ACC112 (cell line): ENCODE measurements around the gene TMEM63A.

Source experiments
- H2AFZ ChIP-seq: fragments of 200-600 bp; sonication (generic); one replicate; pipeline ENCODE4 v1.6.0; 2017; ENCODE audit warnings: antibody characterized with exemption, low read length; ENCODE audit not compliant: unreplicated experiment
- H3K27ac ChIP-seq: fragments of 200-600 bp; sonication (generic); 2 replicates; pipeline ENCODE4 v1.5.1; 2014; ENCODE audit warnings: low read depth, mild to moderate bottlenecking, antibody characterized with exemption, low read length, moderate library complexity
- H3K27me3 ChIP-seq: fragments of 200-600 bp; sonication (generic); 2 replicates; pipeline ENCODE4 v1.6.1; 2014; ENCODE audit warnings: mild to moderate bottlenecking, antibody characterized with exemption, low read length, moderate library complexity, mixed read lengths; ENCODE audit not compliant: insufficient read depth
- H3K36me3 ChIP-seq: fragments of 200-600 bp; sonication (generic); 2 replicates; pipeline ENCODE4 v1.6.1; 2016; ENCODE audit warnings: mild to moderate bottlenecking, antibody characterized with exemption, low read length, moderate library complexity, mixed read lengths; ENCODE audit not compliant: insufficient read depth
- H3K4me1 ChIP-seq: fragments of 200-600 bp; sonication (generic); one replicate; pipeline ENCODE4 v1.6.1; 2016; ENCODE audit warnings: low read length, mixed read lengths; ENCODE audit not compliant: insufficient read depth, unreplicated experiment, control insufficient read depth
- H3K4me3 ChIP-seq: fragments of 200-600 bp; sonication (generic); 2 replicates; pipeline ENCODE4 v1.5.1; 2014; ENCODE audit warnings: mild to moderate bottlenecking, low read depth, low read length
- H3K79me2 ChIP-seq: fragments of 200-600 bp; sonication (generic); one replicate; pipeline ENCODE4 v1.6.0; 2016; ENCODE audit warnings: low read length; ENCODE audit not compliant: control insufficient read depth, unreplicated experiment, insufficient read depth

The TMEM63A gene

GRCh38 chr1:225865514-225865913 lies 16.7 kb downstream of the TMEM63A start:
- peaks cover 26% of the 10 kb centered on the region for H3K4me1 ChIP-seq
- H3K27me3 ChIP-seq: no peaks in the 10 kb centered on the region
- H3K36me3 ChIP-seq: peaks cover 26% of the 10 kb centered on the region; the same call in 1 of the 2 replicates
- H3K4me3 ChIP-seq: no peak overlapping the region
- H3K79me2 ChIP-seq: no peaks in the 10 kb centered on the region
- no peak overlapping the region for H2AFZ ChIP-seq
- H3K27ac ChIP-seq: peak overlapping the region; percentile 48; the same call in 1 of the 2 replicates

- peaks cover 26% of the 10 kb centered on the region for H3K4me1 ChIP-seq
- no peak overlapping the region for H2AFZ ChIP-seq
- no peaks in the 10 kb centered on the region for H3K27me3 ChIP-seq
- no peak overlapping the region for H3K27ac ChIP-seq
- H3K36me3 ChIP-seq: peaks cover 25% of the 10 kb centered on the region; the same call in 1 of the 2 replicates
- H3K79me2 ChIP-seq: no peaks in the 10 kb centered on the region
- no peak overlapping the region for H3K4me3 ChIP-seq
Measured at GRCh38 chr1:225863167-225863566, 19.0 kb downstream of the TMEM63A start.

GRCh38 chr1:225862581-225862950 lies 19.6 kb downstream of the TMEM63A start:
- H3K36me3 ChIP-seq: peaks cover 25% of the 10 kb centered on the region; the same call in 1 of the 2 replicates

GRCh38 chr1:225861834-225862580 lies 20.2 kb downstream of the TMEM63A start:
- Histone ChIP-seq H3K27me3 (no peaks in the 10 kb centered on the region), H3K79me2 (no peaks in the 10 kb centered on the region), H3K36me3 (peaks cover 25% of the 10 kb centered on the region; the same call in 1 of the 2 replicates)

More at GRCh38 chr1:225862581-225862950, 19.6 kb downstream of the TMEM63A start:
- H3K27me3 ChIP-seq: no peaks in the 10 kb centered on the region
- no peaks in the 10 kb centered on the region for H3K79me2 ChIP-seq
- no peak overlapping the region for H3K4me3 ChIP-seq
- no peak overlapping the region for H2AFZ ChIP-seq
- H3K4me1 ChIP-seq: peaks cover 26% of the 10 kb centered on the region
- H3K27ac ChIP-seq: no peak overlapping the region

GRCh38 chr1:225860876-225861441 lies 21.2 kb downstream of the TMEM63A start:
- Histone ChIP-seq H2AFZ (no peak overlapping the region), H3K79me2 (no peaks in the 10 kb centered on the region), H3K27me3 (no peaks in the 10 kb centered on the region), H3K27ac (no peak overlapping the region), H3K4me3 (no peak overlapping the region), H3K36me3 (peaks cover 25% of the 10 kb centered on the region; the same call in 1 of the 2 replicates), H3K4me1 (peaks cover 15% of the 10 kb centered on the region)

More at GRCh38 chr1:225861834-225862580, 20.2 kb downstream of the TMEM63A start:
- Histone ChIP-seq H3K27ac (no peak overlapping the region), H3K4me3 (no peak overlapping the region), H3K4me1 (peaks cover 25% of the 10 kb centered on the region), H2AFZ (no peak overlapping the region)

GRCh38 chr1:225860107-225860506 lies 22.1 kb downstream of the TMEM63A start:
- Histone ChIP-seq H3K27me3 (no peaks in the 10 kb centered on the region), H3K4me3 (no peak overlapping the region), H3K27ac (no peak overlapping the region), H3K4me1 (peaks cover 9% of the 10 kb centered on the region), H2AFZ (no peak overlapping the region), H3K36me3 (peaks cover 20% of the 10 kb centered on the region; the same call in 1 of the 2 replicates), H3K79me2 (no peaks in the 10 kb centered on the region)

GRCh38 chr1:225859151-225859550 lies 23.0 kb downstream of the TMEM63A start:
- Histone ChIP-seq H3K27me3 (no peaks in the 10 kb centered on the region), H3K27ac (no peak overlapping the region)

GRCh38 chr1:225857256-225857655 lies 24.9 kb downstream of the TMEM63A start:
- Histone ChIP-seq H3K4me1 (no peaks in the 10 kb centered on the region), H3K4me3 (no peak overlapping the region), H3K27me3 (no peaks in the 10 kb centered on the region), H3K79me2 (no peaks in the 10 kb centered on the region), H3K27ac (no peak overlapping the region), H3K36me3 (peaks cover 19% of the 10 kb centered on the region; the same call in 1 of the 2 replicates), H2AFZ (no peak overlapping the region)

More at GRCh38 chr1:225859151-225859550, 23.0 kb downstream of the TMEM63A start:
- no peak overlapping the region for H3K4me3 ChIP-seq
- H2AFZ ChIP-seq: no peak overlapping the region
- H3K4me1 ChIP-seq: peaks cover 6% of the 10 kb centered on the region
- peaks cover 20% of the 10 kb centered on the region; the same call in 1 of the 2 replicates for H3K36me3 ChIP-seq
- no peaks in the 10 kb centered on the region for H3K79me2 ChIP-seq

GRCh38 chr1:225855503-225856300 lies 26.5 kb downstream of the TMEM63A start:
- no peak overlapping the region for H2AFZ ChIP-seq
- H3K27ac ChIP-seq: no peak overlapping the region
- no peaks in the 10 kb centered on the region for H3K27me3 ChIP-seq
- 0 out of 2 replicates have a peak, but pooled peaks cover 4% of the 10 kb centered on the region for H3K36me3 ChIP-seq
- no peak overlapping the region for H3K4me3 ChIP-seq
- no peaks in the 10 kb centered on the region for H3K79me2 ChIP-seq
- H3K4me1 ChIP-seq: no peaks in the 10 kb centered on the region

- no peak overlapping the region for H2AFZ ChIP-seq
Measured at GRCh38 chr1:225853441-225853840, 28.7 kb downstream of the TMEM63A start.

More at GRCh38 chr1:225853441-225853840, 28.7 kb downstream of the TMEM63A start:
- Histone ChIP-seq H3K27ac (no peak overlapping the region), H3K79me2 (no peaks in the 10 kb centered on the region), H3K4me1 (no peaks in the 10 kb centered on the region), H3K36me3 (no peaks in the 10 kb centered on the region), H3K27me3 (no peaks in the 10 kb centered on the region), H3K4me3 (no peak overlapping the region)
